ENCODE results near the gene DOCK8. TPM values are rescaled to one million over a fixed set of nuclear protein-coding genes. Genes with fewer than 3 reads are reported as not detected.

Gene DOCK8
- total and polyA plus RNA-seq, 10 donors, result 34.3 to 275 (median 184) TPM

GRCh38 chr9:304519-305185 lies 90.0 kb downstream of the DOCK8 start:
- H3K4me1 ChIP-seq, result peaks cover 0 to 32% (median 8%) of the 10 kb centered on the region in 6 donors
- H3K4me3 ChIP-seq, result no peak overlapping the region
- peaks cover 3 to 100% (median 57%) of the 10 kb centered on the region in 6 donors for H3K36me3 ChIP-seq
- WGBS, 5 donors, result 77 to 89% (median 78%) methylated on average over 10 of the region's 10 CpGs
- no peak for DNase-seq
- no peaks in the 10 kb centered on the region for H3K9me3 ChIP-seq
- peak overlapping the region in 4 of 8 donors; percentile 27 to 50 (median 28) for H3K27ac ChIP-seq
- intact Hi-C loops (cut with DNase I; ENCODE audit: low total_unique reads), result no loop called here
- TF ChIP-seq, protein P1, sequence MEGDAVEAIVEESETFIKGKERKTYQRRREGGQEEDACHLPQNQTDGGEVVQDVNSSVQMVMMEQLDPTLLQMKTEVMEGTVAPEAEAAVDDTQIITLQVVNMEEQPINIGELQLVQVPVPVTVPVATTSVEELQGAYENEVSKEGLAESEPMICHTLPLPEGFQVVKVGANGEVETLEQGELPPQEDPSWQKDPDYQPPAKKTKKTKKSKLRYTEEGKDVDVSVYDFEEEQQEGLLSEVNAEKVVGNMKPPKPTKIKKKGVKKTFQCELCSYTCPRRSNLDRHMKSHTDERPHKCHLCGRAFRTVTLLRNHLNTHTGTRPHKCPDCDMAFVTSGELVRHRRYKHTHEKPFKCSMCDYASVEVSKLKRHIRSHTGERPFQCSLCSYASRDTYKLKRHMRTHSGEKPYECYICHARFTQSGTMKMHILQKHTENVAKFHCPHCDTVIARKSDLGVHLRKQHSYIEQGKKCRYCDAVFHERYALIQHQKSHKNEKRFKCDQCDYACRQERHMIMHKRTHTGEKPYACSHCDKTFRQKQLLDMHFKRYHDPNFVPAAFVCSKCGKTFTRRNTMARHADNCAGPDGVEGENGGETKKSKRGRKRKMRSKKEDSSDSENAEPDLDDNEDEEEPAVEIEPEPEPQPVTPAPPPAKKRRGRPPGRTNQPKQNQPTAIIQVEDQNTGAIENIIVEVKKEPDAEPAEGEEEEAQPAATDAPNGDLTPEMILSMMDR (IDR thresholded peaks at IDR 0.05 in 8 of 11, conservative IDR thresholded peaks at IDR 0.05 in 3 of 11), result no peak
- TF ChIP-seq POLR2A (IDR thresholded peaks at IDR 0.05), result no peak
- no peak for TF ChIP-seq POLR2AphosphoS5 (IDR thresholded peaks at IDR 0.05)
- no peaks in the 10 kb centered on the region for H3K27me3 ChIP-seq (replicated peaks in 1 of 7)

DNA sequence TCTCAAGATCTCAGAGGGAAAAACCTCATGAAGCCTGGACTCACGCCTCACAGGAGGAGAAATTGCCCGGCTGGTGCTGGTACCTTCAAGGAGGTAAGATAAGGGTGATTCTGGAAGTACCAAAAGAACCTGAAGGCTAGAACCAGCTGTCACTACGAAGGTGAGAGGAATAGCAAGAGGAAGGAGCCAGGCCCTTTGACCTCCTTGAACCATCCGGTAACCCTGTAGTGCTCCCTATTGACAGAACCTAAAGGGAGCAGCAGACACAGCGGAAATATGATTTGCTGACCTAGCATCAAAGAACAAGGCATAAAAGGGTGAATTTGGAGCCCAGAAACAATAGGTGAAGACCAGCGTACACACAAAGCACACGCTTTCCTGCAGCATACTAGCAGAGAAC lies 92.2 kb downstream of the DOCK8 start:
- 83 to 89% (median 87%) methylated on average over 7 of the region's 7 CpGs for WGBS, 5 donors
- H3K4me3 ChIP-seq, result no peak overlapping the region
- peaks cover 0 to 32% (median 8%) of the 10 kb centered on the region in 6 donors for H3K4me1 ChIP-seq
- no peaks in the 10 kb centered on the region for H3K9me3 ChIP-seq
- H3K27ac ChIP-seq, result peak overlapping the region in 4 of 8 donors; percentile 16 to 55 (median 39)
- intact Hi-C loops (cut with DNase I; ENCODE audit: low total_unique reads), result no loop called here
- H3K27me3 ChIP-seq (replicated peaks in 1 of 7), result no peaks in the 10 kb centered on the region
- peaks cover 3 to 100% (median 71%) of the 10 kb centered on the region in 6 donors for H3K36me3 ChIP-seq
- TF ChIP-seq, protein P1 (IDR thresholded peaks at IDR 0.05 in 8 of 11, conservative IDR thresholded peaks at IDR 0.05 in 3 of 11), result peak in 9 of 11 experiments; percentile 13 to 61 (median 52)
- TF ChIP-seq POLR2A (IDR thresholded peaks at IDR 0.05) (no peak), POLR2AphosphoS5 (IDR thresholded peaks at IDR 0.05) (peak in 1 of 3 donors; percentile 69)
- DNase-seq, result no peak

DNA sequence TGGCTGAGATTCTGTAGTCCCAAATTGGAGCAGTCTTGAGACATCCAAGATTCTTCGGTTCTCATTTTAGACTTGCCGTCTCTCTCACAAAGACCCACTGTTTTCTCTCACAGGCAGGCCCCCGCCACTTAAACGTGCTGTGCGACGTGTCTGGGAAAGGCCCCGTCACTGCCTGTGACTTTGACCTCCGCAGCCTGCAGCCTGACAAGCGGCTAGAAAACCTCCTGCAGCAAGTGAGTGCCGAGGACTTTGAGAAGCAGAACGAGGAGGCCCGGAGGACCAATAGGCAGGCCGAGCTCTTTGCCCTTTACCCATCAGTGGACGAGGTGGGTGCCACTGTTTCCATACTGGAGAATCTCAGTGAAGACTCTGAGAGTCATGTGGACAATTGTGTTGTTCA lies 97.2 kb downstream of the DOCK8 start:
- Histone ChIP-seq H3K27ac (peak overlapping the region in 1 of 8 donors; percentile 37), H3K4me3 (no peak overlapping the region), H3K27me3 (replicated peaks in 1 of 7) (no peaks in the 10 kb centered on the region), H3K36me3 (peaks cover 6 to 100% (median 83%) of the 10 kb centered on the region in 6 donors), H3K9me3 (no peaks in the 10 kb centered on the region), H3K4me1 (peaks cover 0 to 42% (median 4%) of the 10 kb centered on the region in 6 donors)
- no peak for TF ChIP-seq POLR2A (IDR thresholded peaks at IDR 0.05)
- peak in 2 of 3 donors; percentile 20 to 45 for TF ChIP-seq POLR2AphosphoS5 (IDR thresholded peaks at IDR 0.05)
- DNase-seq, result no peak
- 95 to 98% (median 96%) methylated on average over 14 of the region's 14 CpGs for whole genome bisulfite sequencing, 5 donors
- intact Hi-C loops (cut with DNase I; ENCODE audit: low total_unique reads), result no loop called here

GRCh38 chr9:312596-313320 lies 98.1 kb downstream of the DOCK8 start:
- intact Hi-C loops (cut with DNase I; ENCODE audit: low total_unique reads), result no loop called here
- Histone ChIP-seq H3K36me3 (peaks cover 12 to 100% (median 85%) of the 10 kb centered on the region in 6 donors), H3K4me3 (no peak overlapping the region), H3K27ac (peak overlapping the region in 6 of 8 donors; percentile 5 to 37 (median 26)), H3K4me1 (peaks cover 0 to 45% (median 4%) of the 10 kb centered on the region in 6 donors), H3K9me3 (no peaks in the 10 kb centered on the region), H3K27me3 (replicated peaks in 1 of 7) (no peaks in the 10 kb centered on the region)
- TF ChIP-seq POLR2AphosphoS5 (IDR thresholded peaks at IDR 0.05), result peak in 1 of 3 donors; percentile 6
- no peak for TF ChIP-seq POLR2A (IDR thresholded peaks at IDR 0.05)
- TF ChIP-seq, protein P1 (IDR thresholded peaks at IDR 0.05 in 8 of 11, conservative IDR thresholded peaks at IDR 0.05 in 3 of 11), result no peak
- 73 to 80% (median 78%) methylated on average over 7 of the region's 7 CpGs for WGBS, 5 donors
- DNase-seq, result no peak
